GM19324 (cell line): ENCODE data around the gene KHSRP.
"Not testable (repeated sequence)": the region's sequence is repeated elsewhere in the genome, so short reads cannot be mapped to it uniquely, and the experiment has no call there.

Experiments
- ATAC-seq: cut with Tn5 transposase; IDR thresholded peaks from one replicate; pipeline ENCODE4 v1.9.1; 2021; ENCODE audit warnings: mild to moderate bottlenecking, moderate library complexity; ENCODE audit not compliant: unreplicated experiment, low FRiP score

Gene KHSRP

DNA sequence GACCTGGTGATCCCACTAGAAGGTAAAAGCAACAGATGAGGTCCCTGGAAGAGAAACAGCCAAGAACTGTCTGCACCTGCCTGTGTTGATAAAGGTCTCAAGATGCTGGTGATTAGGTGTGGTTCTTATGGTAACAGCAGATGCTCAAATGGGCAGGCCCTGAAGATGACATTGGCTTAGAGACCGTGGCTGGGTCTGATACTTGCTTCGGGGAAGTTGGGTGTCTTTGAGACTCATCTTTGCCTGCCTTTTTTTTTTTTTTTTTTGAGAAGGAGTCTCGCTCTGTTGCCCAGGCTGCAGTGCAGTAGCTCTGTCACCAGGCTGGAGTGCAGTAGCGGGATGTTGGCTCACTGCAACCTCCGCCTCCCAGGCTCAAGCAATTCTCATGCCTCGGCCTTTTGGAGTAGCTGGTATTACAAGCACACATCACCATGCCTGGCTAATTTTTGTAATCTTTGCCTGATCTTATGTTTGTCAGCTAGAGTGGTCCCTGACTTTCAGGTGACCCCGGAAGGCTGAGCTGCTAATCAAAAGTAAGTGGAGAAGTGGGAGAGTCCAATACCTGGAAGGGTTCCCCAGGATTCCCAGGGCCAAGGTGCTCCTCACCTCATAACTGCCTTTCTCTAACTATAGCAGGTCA is 27.1 kb upstream of the KHSRP start:
- ATAC-seq = no peak

DNA sequence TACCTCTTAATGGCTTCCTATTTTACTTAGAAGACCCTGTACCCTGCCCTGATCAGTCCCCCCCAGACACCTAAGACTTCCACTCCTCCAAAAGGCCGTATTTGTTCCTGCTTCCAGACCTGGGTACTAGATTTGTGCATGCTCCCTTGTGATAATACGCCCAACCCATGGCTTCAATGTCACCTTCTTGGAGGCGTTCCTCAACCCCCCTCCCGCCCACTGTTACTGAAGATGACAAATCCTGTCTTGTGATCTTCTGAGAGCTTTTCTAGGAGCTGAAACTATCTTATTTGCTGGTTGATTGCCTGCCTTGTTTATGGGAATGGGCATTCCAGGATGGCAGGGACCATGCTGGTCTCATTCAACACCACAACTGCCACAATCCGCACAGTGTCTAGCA is 25.6 kb upstream of the KHSRP start:
- no peak for ATAC-seq

DNA sequence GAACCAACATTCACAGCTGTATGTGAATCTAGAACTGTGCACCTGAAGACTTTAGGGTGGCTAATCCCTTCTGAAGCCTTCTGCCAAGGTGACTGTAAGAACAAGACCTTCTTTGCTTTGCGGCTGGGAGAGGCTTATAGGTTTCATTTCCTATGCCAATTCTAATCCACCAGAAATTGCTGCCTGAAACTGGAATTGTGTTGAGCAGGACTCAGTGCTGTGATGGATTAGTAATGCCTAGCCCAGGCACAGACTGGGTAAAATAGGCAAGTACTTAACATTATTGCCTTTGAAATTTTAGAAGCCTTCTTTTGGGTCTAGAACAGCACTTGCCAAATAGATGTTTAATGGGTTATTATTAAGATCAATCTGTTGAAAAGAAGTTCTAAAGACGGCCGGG is 23.4 kb upstream of the KHSRP start:
- ATAC-seq = no peak

DNA sequence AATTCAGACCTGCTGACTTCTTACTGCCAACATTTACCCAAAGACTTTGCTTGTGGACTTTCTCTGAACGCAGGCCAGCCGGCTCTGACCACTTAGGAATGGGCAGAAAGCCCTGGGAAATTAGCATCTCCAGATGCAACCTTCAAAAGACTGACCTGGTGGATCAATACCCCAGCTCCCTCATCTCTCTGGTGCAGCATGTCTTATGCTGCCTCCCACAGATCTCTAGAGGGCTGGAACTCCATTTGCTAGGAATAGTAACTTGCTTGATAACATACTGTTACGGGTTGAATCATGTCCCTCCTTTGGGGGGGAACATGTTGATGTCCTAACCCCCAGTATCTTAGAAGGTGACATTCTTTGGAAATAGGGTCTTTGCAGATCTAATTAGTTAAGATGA is 21.8 kb upstream of the KHSRP start:
- no peak for ATAC-seq

DNA sequence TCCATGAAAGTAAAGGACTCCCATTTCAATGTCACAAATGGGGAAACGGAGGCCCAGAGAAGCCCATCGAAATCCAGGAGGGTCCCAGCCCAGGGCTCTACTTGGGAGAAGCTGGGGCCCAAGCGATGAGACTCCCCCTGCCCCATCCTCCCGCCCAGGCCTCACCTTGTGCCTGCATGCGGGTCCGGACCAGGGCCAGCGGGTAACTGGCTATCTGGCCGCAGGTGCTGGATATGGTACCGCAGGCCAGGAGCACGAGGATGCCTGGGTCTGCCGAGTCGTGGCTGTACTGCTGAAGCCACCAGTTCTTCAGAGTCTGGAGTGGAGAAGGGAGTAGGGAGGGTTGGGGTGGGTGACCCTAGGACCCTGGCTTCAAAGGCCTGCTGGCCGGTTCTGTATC is 19.4 kb upstream of the KHSRP start:
- no peak for ATAC-seq

DNA sequence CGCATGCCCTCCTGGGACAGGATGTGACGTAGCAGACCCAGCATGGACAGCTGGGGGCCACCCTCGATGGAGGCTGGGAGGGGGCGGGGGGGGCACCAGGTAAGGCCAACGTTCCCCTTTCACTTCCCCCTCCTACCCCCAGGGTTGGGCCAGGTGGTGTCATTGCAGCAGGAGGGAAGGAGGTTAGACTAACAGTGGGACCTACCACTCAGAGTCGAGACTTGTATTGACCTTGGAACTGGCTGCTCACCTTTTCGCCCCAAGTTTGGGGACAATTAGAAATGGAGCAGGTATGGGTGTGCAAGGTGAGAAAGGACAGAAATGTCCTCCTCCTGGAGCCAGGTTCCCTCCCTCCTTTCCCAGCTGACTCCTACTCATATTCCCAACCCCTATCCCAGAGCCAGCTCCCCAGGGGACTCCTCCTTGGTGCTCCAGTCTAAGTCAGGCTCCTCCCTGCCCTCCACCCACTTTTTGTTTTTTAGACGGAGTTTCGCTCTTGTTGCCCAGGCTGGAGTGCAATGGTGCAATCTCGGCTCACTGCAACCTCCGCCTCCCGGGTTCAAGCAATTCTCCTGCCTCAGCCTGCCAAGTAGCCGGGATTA is 17.6 kb upstream of the KHSRP start:
- ATAC-seq = no peak

DNA sequence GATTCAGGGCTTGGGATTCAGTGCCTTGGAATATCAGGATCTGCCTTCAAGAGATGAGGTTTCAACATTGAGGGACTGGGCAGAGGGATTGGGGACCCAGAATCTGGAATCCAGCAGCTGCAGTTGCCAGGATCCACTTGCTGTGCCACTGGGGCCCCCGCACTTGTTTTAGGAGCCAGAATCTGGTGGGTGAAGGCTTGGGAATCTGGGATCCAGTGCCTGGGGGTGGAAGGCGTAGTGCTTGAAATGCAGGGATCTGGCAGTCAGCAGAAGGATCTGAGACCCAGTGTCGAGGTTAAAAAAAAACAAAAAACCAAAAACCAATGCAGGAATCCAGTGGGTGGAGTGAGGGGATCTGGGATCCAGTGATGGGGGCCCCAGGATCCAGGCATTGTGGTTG is 16.3 kb upstream of the KHSRP start:
- ATAC-seq = no peak

DNA sequence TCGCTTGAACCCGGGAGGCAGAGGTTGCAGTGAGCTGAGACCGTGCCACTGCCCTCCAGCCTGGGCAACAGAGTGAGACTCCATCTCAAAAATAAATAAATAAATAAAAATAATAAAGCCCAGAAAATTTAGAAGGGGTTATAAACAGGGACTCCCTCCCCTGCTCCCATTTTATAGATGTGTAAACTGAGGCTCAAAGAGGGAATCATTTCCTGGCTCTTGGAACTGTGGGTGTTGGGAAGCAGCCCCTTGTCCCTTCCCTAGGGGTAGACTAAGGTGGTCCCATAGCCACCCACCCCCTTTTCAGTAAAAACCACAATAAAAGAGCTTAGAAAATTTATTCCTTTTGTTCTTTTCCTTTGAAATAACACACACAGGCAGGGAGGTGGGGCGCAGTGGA is 15.1 kb upstream of the KHSRP start:
- ATAC-seq = no peak

DNA sequence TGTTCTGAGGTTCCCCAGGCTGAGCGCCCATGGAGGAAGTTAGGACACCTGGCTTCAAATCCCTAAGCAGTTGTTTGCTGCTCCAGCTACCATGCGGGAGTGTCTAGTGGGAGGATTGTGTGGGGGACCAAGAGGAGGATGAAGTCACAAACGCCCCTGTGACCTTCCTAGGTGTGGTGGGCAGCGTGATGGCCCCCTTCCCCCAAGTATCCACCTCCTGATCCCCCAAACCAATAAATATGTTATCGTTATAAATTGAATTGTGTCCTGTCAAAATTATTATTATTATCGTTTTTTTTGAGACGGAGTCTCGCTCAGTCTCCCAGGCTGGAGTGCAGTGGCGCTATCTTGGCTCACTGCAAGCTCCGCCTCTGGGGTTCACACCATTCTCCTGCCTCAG is 9.1 kb upstream of the KHSRP start, which contains the start of gene SLC25A41:
TSS of gene SLC25A41 (minus strand) at position 101 of the 400 bp plus-strand sequence. CDS start at position 31, 70 bp downstream.
- ATAC-seq = no peak

DNA sequence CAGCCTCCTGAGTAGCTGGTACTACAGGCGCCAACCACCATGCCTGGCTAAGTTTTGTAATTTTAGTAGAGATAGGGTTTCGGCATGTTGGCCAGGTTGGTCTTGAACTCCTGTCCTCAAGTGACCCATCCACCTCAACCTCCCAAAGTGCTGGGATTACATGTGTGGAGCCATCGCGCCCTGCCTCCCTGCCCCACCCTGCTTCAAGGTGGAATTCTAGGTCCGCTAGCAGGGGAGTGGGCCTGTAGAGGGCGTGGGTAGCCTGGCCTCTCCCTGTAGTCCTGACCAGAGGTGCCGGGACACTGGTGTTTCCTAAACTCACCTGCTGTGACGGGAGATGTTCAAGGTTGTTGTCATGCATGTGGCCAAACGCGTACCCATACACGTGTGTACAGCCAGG is 8.6 kb upstream of the KHSRP start:
- ATAC-seq = no peak

DNA sequence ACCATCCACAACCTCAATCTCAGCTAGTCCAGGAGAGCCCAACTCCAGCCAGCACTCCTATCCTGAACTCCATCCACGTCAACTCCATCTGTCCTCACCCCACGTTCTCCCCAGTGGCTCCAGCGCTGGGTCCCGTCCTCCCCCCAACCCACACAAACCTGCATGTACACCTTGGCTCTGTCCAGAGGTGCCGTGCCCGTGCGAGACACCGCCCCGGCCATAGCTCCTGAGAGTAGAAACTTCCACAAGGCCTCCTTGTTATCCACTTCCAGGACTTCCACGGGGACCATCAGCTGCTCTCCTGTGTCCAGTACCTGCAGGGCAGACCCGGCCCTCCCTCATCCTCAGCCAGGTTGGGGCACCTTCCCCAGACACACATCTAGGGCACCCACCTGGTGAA is 7.3 kb upstream of the KHSRP start:
- ATAC-seq = no peak

DNA sequence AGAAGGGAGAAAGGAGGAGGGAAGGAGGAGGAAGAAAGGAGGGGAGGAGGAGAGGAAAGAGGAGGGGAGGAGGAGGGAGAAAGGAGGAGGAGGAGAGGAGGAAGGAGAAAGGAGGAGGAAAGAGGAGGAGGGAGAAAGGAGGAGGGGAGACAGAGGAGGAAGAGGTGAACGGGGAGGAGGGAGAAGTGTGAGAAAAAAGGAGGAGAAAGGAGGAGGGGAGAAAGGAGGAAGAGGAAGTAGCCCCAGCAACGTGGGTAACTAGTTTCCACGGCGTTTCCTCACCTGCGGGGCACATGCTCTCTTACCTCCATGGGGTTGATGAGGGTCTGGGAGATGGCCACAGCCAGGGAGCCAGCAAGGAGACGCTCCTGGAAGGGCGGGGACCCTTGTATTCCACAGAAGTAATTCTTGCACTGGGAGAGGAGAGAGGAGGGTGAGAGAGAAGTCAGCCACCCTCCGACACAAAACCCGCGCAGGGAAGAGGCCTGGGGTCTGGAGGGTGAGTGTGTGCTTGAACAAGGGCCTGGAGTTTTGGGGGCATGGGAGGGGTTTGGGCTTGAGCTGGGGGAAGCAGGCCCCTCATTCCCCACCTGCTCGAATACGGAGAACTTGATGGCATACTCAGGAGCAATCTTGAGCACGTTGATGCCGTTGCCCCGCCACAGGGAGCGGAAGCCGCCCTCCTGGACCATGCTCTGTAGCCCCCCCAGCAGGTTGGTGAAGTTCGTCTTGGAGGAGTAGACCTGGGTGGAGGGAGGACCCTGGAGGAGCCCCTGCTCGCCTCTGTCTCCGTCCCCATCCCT is 5.0 kb upstream of the KHSRP start:
- ATAC-seq = no peak

DNA sequence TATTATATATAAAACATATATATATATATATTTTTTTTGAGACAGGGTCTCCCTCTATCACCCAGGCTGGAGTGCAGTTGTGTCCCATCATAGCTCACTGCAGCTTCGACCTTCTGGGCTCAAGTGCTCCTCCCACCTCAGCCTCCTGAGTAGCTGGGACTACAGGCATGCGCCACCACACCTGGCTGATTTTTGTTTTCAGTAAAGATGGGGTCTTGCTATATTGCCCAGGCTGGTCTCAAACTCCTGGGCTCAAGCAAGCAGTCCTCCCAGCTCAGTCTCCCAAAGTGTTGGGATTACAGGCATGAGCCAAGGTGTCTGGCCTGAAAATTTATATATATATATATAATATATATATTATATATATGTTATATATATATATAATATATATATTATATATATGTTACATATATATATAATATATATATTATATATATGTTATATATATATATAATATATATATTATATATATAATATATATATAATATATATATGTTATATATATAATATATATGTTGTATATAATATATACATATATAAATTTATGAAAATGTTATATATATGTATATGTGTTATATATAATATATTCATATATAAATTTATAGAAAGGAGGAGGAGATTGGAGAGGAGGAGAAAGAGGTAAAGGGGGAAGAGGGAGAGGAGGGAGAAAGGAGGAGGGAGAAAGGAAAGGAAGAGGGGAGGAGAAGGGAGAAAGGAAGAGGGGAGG is 4.2 kb upstream of the KHSRP start:
- not testable (repeated sequence) for ATAC-seq

DNA sequence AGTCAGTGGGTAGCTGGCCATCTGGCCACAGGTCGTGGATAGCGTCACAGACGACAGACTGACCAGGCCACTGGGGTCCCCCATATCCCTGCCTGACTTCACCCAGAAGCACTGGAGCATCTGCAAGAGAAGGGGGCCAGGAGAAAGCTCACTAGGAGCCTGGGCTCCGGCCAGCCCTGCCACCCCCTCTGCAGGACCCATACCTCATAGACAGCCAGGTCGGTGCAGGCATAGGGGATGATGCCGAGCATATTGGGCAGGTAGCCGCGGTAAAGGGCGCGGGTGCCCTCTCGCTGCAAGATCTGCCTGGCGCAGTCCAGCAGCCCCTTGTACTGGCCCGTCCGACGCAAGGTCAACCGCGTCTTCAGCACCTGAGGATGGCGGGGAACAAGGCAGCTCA is 2.5 kb upstream of the KHSRP start:
- no peak for ATAC-seq

DNA sequence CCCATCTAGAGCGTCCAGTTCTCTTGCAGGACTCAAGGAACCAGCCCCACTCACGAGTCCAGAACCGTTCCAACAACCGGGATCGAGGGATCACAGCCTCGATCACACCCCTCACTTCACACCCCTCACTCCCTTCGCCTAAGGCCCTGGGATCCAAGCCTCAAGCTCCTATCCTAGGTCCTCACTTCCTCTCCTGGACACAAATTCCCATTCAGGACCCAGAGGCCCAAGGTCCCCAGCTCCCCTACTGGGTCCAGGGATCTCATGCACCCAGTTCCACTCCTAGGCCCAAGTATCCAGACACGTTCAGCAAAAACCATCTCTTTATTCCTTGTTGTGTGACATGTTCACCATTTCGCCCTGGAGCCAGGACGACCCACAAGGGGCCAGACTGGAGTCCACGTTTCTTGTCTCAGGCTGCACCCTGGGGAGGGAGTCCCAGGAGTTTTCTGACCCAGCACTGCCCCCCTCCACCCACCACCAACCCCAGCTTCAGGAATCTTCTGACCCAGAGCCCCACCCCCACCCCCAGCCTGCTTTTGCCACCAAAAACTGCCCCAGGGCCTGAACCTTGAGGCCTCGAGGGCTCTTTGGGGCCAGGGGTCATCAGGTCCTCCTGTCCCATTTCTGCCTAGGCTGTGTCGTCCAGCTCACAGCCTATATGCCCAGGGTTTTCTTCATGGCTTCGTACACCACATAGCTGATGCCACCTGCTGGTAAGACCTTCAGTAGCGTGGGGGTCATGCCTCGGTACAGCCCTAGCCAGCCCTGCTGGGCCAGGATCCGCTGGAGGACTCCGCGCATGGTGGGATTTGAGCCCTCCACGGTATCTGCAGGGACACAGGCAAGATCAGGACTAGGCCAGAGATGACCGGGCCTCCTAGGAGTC is 1.4 kb upstream of the KHSRP start:
- no peak for ATAC-seq

DNA sequence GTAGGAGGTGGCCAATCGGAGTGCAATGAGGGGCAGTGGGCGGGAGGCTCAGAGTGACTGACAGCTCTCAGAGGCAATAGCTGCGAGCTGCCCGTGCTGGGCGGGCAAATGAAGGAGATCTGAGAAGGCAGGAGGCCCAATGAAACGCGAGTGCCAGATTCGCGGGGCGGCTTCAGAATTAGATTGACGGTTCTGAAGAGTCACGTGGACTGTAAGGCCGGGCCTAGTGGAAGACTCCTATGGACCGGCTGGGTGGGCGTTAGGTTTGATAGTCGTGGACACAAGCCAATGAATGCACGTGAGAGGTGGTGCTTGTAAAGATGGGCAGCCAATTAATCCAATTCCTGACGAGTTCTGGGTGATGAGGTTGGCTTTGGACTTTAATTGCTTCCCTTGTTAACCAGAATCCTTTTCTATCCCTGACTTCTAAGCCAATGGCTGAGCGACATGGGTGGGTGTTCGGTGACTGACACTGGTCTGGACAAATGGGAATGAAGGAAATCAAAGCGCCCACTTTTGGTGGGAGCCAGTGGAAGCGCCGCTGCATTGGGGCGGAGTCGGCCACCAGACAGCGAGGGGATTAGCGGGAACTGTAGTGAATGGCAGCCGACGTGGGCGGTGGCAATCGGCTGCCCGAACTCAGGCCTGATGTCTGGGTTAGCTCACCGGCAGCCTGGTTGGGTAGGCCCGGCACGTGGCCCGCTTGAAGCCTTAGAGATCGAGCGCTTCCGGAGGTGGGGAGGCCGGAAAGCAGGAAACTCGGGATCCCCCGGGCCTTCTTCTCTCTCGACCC is 524 bp upstream of the KHSRP start:
- ATAC-seq = peak; percentile 88

DNA sequence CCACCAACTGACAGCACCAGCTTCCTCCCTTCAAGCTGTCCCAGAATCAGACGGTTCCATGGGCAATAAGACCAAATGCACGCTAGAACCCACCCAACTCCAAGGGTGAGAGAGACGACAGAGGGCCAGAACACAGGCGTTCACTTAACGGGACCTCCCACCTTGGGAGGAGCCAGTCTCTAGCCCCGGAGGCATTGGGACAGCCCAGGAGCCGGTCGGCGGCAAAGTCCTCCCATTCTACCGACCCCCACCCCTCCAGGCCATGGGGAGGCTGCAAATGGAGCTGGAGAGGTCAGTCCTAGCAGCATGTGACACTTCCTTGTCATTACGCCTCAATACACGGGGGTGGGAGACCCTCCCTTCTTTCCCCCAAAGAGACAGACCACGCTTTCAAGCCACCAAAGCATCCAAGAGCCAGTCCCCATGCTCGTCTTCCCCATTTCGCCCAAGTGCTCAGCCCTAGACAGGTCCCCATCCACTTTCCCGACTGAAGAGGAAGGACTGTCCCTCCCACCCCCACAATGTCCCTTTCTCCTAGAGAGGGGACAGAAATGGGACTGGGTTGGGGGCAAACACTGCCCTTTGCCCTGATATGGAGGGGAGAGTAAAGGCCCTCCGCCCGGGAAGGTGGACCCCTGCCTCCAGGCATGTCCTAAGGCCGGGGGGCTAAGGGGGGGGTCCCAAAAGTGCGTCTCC is 964 bp downstream of the KHSRP start:
- no peak for ATAC-seq

DNA sequence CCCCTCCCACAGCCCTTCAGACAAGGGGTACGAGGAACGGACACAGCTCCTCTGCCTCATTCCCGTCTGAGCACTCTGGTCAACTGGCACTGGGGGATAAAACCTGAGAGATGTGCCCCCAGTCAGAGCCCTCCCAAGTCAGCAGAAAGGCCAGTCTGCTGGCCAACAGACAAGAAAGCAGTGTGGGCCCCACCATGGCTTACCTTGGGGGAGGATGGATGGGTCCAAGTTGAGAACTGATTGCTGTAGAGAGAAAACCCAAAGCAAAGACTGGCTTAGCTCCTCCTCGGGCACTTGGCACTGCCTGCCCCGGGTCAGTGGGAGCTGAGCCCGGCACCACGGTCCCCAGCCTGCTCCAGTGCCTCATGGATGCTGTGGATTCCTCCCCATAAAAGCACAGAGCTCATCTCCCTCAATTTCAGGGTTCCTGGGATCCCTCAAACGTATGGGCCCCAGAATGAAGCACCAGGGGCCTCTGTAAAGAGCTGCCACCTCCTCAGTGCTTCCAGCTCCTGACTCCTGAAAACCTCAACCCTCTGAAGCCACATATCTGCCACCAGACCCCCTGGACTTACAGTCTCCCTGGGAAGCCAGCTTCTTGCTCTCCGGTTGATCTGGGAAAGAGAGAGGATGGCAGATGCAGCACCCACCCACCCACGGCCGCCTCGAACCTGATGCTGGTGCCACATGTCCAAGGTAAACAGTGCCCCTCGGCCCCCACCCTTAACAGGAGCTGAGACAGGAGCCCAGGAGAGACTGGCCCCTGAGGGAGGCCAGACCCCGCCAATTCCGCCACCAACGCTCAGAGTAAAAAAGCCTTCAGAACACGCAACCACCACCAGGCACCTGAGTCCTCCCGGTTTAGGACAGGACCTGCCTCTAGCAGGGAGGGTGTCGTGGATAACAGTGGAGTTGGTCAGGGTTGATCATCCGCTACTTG is 3.3 kb downstream of the KHSRP start:
- no peak for ATAC-seq
